WTC11 (cell line): ENCODE measurements around the gene GSTO2. TPM values are rescaled to one million over a fixed set of nuclear protein-coding genes. Genes with fewer than 3 reads are reported as not detected.

Source experiments
- ATAC-seq: fragments of 200-7000 bp; cut with Tn5 transposase; 2 replicates; pipeline ENCODE4 v1.10.0; 2021; ENCODE audit warnings: mild to moderate bottlenecking, moderate library complexity
- CTCF ChIA-PET: fragments of 300-600 bp; sonication (Branson Sonifier 250); formaldehyde crosslinking; loops from one replicate; lab custom pipeline; 2021; ENCODE audit warnings: antibody characterized with exemption; lab: Charles Lee
- POLR2A ChIA-PET: fragments of 350-600 bp; sonication (Branson Sonifier 250); formaldehyde crosslinking; loops from one replicate; lab custom pipeline; 2021; ENCODE audit warnings: antibody characterized with exemption; lab: Charles Lee
- DNase-seq: peaks from one replicate; pipeline ENCODE4 v3.0.0; 2021; ENCODE audit warnings: low spot score
- H3K27ac Mint-ChIP-seq: 2 replicates; pipeline ENCODE4 v1.8.0; 2021; ENCODE audit warnings: mixed read lengths
- H3K27me3 Mint-ChIP-seq: 2 replicates; pipeline ENCODE4 v1.8.0; 2021; ENCODE audit warnings: low read depth, mild to moderate bottlenecking, moderate library complexity, mixed read lengths
- H3K36me3 Mint-ChIP-seq: 2 replicates; pipeline ENCODE4 v1.8.0; 2021; ENCODE audit warnings: mixed read lengths
- H3K4me1 Mint-ChIP-seq: 2 replicates; pipeline ENCODE4 v1.8.0; 2022; ENCODE audit warnings: mixed read lengths
- H3K4me3 Mint-ChIP-seq: 2 replicates; pipeline ENCODE4 v1.8.0; 2021; ENCODE audit warnings: mild to moderate bottlenecking, moderate library complexity, mixed read lengths
- H3K9me3 Mint-ChIP-seq: 2 replicates; pipeline ENCODE4 v1.8.0; 2021; ENCODE audit warnings: mixed read lengths
- ARID4B ChIP-seq: sonication (generic); formaldehyde crosslinking; IDR thresholded peaks from 2 replicates; pipeline ENCODE4 v1.8.0; 2023; ENCODE audit warnings: missing genetic modification reagents, mild to moderate bottlenecking, borderline replicate concordance
- E2F1 ChIP-seq: sonication (generic); formaldehyde crosslinking; IDR thresholded peaks from 2 replicates; pipeline ENCODE4 v1.8.0; 2022; ENCODE audit warnings: mild to moderate bottlenecking, missing genetic modification reagents
- ESRRA ChIP-seq: sonication (generic); formaldehyde crosslinking; IDR thresholded peaks from 2 replicates; pipeline ENCODE4 v1.8.1; 2022; ENCODE audit warnings: mild to moderate bottlenecking, missing genetic modification reagents, borderline replicate concordance
- HMGA2 ChIP-seq: fragments of 250-450 bp; sonication (Bioruptor Pico); IDR thresholded peaks from 2 replicates; pipeline ENCODE4 v1.4.0; 2021; ENCODE audit warnings: mild to moderate bottlenecking, moderate library complexity
- IRF2 ChIP-seq: sonication (generic); formaldehyde crosslinking; IDR thresholded peaks from 2 replicates; pipeline ENCODE4 v1.8.0; 2022; ENCODE audit warnings: low read depth, missing genetic modification reagents, borderline replicate concordance
- KAT7 ChIP-seq: sonication (generic); formaldehyde crosslinking; IDR thresholded peaks from 2 replicates; pipeline ENCODE4 v1.8.1; 2023; ENCODE audit warnings: missing genetic modification reagents, mild to moderate bottlenecking, borderline replicate concordance
- MYBL2 ChIP-seq: sonication (generic); formaldehyde crosslinking; IDR thresholded peaks from 2 replicates; pipeline ENCODE4 v1.8.1; 2023; ENCODE audit warnings: mild to moderate bottlenecking, moderate library complexity, missing genetic modification reagents
- NFYB ChIP-seq: sonication (generic); formaldehyde crosslinking; conservative IDR thresholded peaks from 2 replicates; pipeline ENCODE4 v1.8.0; 2022; ENCODE audit warnings: low read depth, missing genetic modification reagents
- OVOL2 ChIP-seq: fragments of 250-450 bp; sonication (Bioruptor Pico); IDR thresholded peaks from 2 replicates; pipeline ENCODE4 v1.9.0; 2021; ENCODE audit warnings: mild to moderate bottlenecking, borderline replicate concordance
- RELA ChIP-seq: sonication (generic); formaldehyde crosslinking; IDR thresholded peaks from 2 replicates; pipeline ENCODE4 v1.8.1; 2022; ENCODE audit warnings: missing genetic modification reagents, mild to moderate bottlenecking, borderline replicate concordance
- SMAD4 ChIP-seq: sonication (generic); formaldehyde crosslinking; IDR thresholded peaks from 2 replicates; pipeline ENCODE4 v1.8.0; 2022; ENCODE audit warnings: mild to moderate bottlenecking, missing genetic modification reagents
- ZBTB21 ChIP-seq: sonication (generic); formaldehyde crosslinking; IDR thresholded peaks from 2 replicates; pipeline ENCODE4 v1.8.1; 2023; ENCODE audit warnings: mild to moderate bottlenecking, missing genetic modification reagents, borderline replicate concordance
- ZNF232 ChIP-seq: sonication (generic); formaldehyde crosslinking; IDR thresholded peaks from 2 replicates; pipeline ENCODE4 v1.8.0; 2022; ENCODE audit warnings: mild to moderate bottlenecking, missing genetic modification reagents
- ZNF396 ChIP-seq: fragments of 250-450 bp; sonication (Bioruptor Pico); IDR thresholded peaks from 2 replicates; pipeline ENCODE4 v1.8.0; 2021; ENCODE audit warnings: mild to moderate bottlenecking, moderate library complexity, borderline replicate concordance
- total RNA-seq: library from RNA; stranded (reverse); gene quantifications from 3 replicates; pipeline ENCODE4 v1.2.3, GENCODE V29; 2021
- TF ChIP-seq, protein P1 (sequence below): fragments of 250-450 bp; sonication (Bioruptor Pico); IDR thresholded peaks from 2 replicates; pipeline ENCODE4 v1.8.0; 2021; ENCODE audit warnings: mild to moderate bottlenecking
- TF ChIP-seq, protein P2 (sequence below): sonication (generic); formaldehyde crosslinking; IDR thresholded peaks from 2 replicates; pipeline ENCODE4 v1.8.1; 2023; ENCODE audit warnings: mild to moderate bottlenecking, missing genetic modification reagents
- TF ChIP-seq, protein P3 (sequence below): sonication (generic); formaldehyde crosslinking; IDR thresholded peaks from 2 replicates; pipeline ENCODE4 v1.8.0; 2022; ENCODE audit warnings: mild to moderate bottlenecking, missing genetic modification reagents
- TF ChIP-seq, protein P4 (sequence below): sonication (generic); formaldehyde crosslinking; IDR thresholded peaks from 2 replicates; pipeline ENCODE4 v1.8.0; 2023; ENCODE audit warnings: mild to moderate bottlenecking, missing genetic modification reagents
- TF ChIP-seq, protein P5 (sequence below): sonication (generic); formaldehyde crosslinking; conservative IDR thresholded peaks from 2 replicates; pipeline ENCODE4 v1.8.1; 2022; ENCODE audit warnings: mild to moderate bottlenecking, missing genetic modification reagents

GSTO2 gene
- total RNA-seq, 1 experiment from 2014 or later: 10.7 TPM

DNA sequence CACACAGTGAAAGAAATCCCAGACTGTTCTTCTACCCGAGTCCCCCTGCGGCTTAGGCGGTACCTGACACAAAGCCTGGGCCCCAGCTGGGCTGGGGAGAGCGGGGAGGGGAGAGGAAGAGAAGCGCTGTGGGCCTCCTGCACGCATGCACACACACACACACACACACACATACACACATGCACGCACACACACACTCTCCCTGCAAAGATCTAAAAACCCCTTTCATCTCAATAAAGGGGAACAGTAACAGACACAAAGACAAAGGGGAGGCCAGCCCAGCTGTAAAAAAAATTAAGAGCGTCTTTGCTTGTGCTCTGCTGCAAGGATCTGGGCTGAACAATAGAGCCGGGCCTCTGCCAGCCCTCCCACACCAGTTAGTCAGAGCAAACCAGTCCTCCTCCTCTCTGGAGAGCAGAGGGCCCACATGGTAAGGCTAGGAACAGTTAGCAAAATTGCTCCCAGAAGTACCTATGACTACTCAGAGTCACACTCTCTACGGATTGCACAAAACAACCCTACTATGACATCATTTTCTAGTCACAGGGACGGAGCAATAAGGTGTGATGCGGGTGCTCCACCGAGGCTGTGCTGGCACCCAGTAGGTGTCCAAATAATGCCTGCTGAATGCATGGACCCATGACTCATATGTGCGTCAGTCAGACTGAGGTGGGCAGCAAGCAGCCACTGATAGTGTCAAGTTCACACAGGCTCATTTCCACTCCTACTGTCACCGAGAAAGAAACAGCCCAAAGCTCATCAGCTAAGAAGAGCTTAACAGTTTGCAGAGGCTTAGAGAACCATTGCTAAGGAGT, 60.1 kb downstream of the GSTO2 start (continued):
- no peak for TF ChIP-seq ZNF232
- TF ChIP-seq, protein P1, sequence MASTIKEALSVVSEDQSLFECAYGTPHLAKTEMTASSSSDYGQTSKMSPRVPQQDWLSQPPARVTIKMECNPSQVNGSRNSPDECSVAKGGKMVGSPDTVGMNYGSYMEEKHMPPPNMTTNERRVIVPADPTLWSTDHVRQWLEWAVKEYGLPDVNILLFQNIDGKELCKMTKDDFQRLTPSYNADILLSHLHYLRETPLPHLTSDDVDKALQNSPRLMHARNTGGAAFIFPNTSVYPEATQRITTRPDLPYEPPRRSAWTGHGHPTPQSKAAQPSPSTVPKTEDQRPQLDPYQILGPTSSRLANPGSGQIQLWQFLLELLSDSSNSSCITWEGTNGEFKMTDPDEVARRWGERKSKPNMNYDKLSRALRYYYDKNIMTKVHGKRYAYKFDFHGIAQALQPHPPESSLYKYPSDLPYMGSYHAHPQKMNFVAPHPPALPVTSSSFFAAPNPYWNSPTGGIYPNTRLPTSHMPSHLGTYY (CRISPR knock-in tag): no peak

GRCh38 chr10:104329735-104330134, 60.8 kb downstream of the GSTO2 start:
- Mint-ChIP-seq H3K4me1 (peaks cover 97% of the 10 kb centered on the region), H3K36me3 (peaks cover 5% of the 10 kb centered on the region; the same call in 1 of the 2 replicates), H3K27ac (no peak overlapping the region), H3K27me3 (no peaks in the 10 kb centered on the region), H3K4me3 (no peak overlapping the region), H3K9me3 (no peaks in the 10 kb centered on the region)
- DNase-seq: no peak
- ATAC-seq: no peak
- ChIA-PET POLR2A (interaction anchor here (1.0 kb wide), 1 partner anchor 9 kb away, joined by 3 read pairs; no protein-coding TSS in a partner anchor), CTCF (interaction anchor here (1.7 to 4.4 kb wide), 4 partner anchors 8 to 55 kb away, joined by 5 to 19 read pairs (median 9); partner anchors contain the start of genes CFAP58 and ITPRIP)
- TF ChIP-seq SMAD4 (CRISPR knock-in tag) (no peak), KAT7 (CRISPR knock-in tag) (no peak), MYBL2 (CRISPR knock-in tag) (no peak), HMGA2 (CRISPR knock-in tag) (no peak), NFYB (no peak), ZBTB21 (CRISPR knock-in tag) (no peak), IRF2 (CRISPR knock-in tag) (no peak), RELA (CRISPR knock-in tag) (no peak), ARID4B (CRISPR knock-in tag) (no peak), ZNF396 (no peak), OVOL2 (CRISPR knock-in tag) (no peak), ESRRA (no peak), E2F1 (CRISPR knock-in tag) (no peak)
- TF ChIP-seq, protein P2, sequence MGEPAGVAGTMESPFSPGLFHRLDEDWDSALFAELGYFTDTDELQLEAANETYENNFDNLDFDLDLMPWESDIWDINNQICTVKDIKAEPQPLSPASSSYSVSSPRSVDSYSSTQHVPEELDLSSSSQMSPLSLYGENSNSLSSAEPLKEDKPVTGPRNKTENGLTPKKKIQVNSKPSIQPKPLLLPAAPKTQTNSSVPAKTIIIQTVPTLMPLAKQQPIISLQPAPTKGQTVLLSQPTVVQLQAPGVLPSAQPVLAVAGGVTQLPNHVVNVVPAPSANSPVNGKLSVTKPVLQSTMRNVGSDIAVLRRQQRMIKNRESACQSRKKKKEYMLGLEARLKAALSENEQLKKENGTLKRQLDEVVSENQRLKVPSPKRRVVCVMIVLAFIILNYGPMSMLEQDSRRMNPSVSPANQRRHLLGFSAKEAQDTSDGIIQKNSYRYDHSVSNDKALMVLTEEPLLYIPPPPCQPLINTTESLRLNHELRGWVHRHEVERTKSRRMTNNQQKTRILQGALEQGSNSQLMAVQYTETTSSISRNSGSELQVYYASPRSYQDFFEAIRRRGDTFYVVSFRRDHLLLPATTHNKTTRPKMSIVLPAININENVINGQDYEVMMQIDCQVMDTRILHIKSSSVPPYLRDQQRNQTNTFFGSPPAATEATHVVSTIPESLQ: no peak
- TF ChIP-seq, protein P3, sequence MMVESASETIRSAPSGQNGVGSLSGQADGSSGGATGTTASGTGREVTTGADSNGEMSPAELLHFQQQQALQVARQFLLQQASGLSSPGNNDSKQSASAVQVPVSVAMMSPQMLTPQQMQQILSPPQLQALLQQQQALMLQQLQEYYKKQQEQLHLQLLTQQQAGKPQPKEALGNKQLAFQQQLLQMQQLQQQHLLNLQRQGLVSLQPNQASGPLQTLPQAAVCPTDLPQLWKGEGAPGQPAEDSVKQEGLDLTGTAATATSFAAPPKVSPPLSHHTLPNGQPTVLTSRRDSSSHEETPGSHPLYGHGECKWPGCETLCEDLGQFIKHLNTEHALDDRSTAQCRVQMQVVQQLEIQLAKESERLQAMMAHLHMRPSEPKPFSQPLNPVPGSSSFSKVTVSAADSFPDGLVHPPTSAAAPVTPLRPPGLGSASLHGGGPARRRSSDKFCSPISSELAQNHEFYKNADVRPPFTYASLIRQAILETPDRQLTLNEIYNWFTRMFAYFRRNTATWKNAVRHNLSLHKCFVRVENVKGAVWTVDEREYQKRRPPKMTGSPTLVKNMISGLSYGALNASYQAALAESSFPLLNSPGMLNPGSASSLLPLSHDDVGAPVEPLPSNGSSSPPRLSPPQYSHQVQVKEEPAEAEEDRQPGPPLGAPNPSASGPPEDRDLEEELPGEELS (CRISPR knock-in tag): no peak
- TF ChIP-seq, protein P4, sequence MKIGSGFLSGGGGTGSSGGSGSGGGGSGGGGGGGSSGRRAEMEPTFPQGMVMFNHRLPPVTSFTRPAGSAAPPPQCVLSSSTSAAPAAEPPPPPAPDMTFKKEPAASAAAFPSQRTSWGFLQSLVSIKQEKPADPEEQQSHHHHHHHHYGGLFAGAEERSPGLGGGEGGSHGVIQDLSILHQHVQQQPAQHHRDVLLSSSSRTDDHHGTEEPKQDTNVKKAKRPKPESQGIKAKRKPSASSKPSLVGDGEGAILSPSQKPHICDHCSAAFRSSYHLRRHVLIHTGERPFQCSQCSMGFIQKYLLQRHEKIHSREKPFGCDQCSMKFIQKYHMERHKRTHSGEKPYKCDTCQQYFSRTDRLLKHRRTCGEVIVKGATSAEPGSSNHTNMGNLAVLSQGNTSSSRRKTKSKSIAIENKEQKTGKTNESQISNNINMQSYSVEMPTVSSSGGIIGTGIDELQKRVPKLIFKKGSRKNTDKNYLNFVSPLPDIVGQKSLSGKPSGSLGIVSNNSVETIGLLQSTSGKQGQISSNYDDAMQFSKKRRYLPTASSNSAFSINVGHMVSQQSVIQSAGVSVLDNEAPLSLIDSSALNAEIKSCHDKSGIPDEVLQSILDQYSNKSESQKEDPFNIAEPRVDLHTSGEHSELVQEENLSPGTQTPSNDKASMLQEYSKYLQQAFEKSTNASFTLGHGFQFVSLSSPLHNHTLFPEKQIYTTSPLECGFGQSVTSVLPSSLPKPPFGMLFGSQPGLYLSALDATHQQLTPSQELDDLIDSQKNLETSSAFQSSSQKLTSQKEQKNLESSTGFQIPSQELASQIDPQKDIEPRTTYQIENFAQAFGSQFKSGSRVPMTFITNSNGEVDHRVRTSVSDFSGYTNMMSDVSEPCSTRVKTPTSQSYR (CRISPR knock-in tag): no peak
- TF ChIP-seq, protein P5, sequence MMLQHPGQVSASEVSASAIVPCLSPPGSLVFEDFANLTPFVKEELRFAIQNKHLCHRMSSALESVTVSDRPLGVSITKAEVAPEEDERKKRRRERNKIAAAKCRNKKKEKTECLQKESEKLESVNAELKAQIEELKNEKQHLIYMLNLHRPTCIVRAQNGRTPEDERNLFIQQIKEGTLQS: no peak
- TF ChIP-seq, protein P1 (CRISPR knock-in tag): no peak
